ENCODE measurements around the gene ZNF500. TPM values are rescaled to one million over a fixed set of nuclear protein-coding genes. Genes with fewer than 3 reads are reported as not detected.

ZNF500 gene
- total RNA-seq, result 1 to 10 TPM; 4.5 to 6.6 (median 5.8) TPM
- long read RNA-seq, result 0 reads

DNA sequence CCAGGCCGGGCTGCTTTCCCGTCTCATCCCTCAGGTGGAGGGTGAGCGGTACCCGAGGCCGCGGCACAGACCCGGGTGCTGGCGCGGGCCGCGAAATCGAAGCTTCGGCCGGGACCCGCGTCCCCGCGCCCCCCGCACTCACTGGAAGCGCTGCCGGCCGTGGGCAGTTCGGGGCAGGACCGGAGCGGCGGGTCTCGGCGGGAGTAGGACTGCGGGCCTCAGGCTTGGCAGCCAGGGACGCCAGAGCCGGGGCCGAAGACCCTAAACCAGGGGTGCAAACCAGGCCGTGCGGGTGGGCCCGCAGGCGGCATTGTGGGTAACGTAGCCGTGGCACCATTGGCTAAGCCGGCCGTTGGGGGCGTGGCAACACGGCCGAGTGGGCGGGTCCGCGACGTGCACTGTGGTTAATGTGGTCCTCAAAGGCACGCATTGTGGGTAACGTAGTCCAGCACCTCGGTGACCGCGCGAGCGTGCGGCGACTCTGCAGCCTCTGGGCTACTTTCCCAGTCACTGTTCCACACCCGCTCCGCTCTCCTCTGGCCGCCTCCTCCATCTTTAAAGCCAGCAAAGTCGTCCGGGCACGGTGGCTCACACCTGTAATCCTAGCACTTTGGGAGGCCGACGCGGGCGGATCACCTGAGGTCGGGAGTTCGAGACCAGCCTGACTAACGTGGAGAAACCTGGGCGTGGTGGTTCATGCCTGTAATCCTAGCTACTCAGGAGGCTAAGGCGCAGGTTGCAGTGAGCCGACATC, at the start of gene ZNF500:
Gene ZNF500, minus strand, starts transcription at position 288 of the 754 bp plus-strand sequence. CDS start 1,184 bp downstream, outside the sequence.
- whole genome bisulfite sequencing (ENCODE audit: insufficient coverage, low coverage, low lambda C conversion rate, missing lambda C conversion rate), result 11% methylated on average over 6 of the region's 72 CpGs
- Histone ChIP-seq H3K27ac (peak within 1 kb of the TSS; percentile 74 to 79 (median 77)), H3K4me1 (peaks cover 0 to 18% (median 4%) of the 10 kb centered on the region in 4 donors), H3K36me3 (peaks cover 0 to 17% (median 5%) of the 10 kb centered on the region in 4 donors), H3K9me3 (no peaks in the 10 kb centered on the region), H3K27me3 (no peaks in the 10 kb centered on the region), H3K4me3 (peak within 1 kb of the TSS; percentile 97 to 99 (median 98))
- ATAC-seq, result peak; percentile 90 to 95 (median 92)
- intact Hi-C loops (cut with DNase I), result no loop called here
- DNase-seq, result peak; percentile 98
- TF ChIP-seq, protein P1, sequence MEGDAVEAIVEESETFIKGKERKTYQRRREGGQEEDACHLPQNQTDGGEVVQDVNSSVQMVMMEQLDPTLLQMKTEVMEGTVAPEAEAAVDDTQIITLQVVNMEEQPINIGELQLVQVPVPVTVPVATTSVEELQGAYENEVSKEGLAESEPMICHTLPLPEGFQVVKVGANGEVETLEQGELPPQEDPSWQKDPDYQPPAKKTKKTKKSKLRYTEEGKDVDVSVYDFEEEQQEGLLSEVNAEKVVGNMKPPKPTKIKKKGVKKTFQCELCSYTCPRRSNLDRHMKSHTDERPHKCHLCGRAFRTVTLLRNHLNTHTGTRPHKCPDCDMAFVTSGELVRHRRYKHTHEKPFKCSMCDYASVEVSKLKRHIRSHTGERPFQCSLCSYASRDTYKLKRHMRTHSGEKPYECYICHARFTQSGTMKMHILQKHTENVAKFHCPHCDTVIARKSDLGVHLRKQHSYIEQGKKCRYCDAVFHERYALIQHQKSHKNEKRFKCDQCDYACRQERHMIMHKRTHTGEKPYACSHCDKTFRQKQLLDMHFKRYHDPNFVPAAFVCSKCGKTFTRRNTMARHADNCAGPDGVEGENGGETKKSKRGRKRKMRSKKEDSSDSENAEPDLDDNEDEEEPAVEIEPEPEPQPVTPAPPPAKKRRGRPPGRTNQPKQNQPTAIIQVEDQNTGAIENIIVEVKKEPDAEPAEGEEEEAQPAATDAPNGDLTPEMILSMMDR (IDR thresholded peaks at IDR 0.05), result peak in 1 of 4 donors; percentile 6
- TF ChIP-seq POLR2A (IDR thresholded peaks at IDR 0.05), result peak; percentile 61

DNA sequence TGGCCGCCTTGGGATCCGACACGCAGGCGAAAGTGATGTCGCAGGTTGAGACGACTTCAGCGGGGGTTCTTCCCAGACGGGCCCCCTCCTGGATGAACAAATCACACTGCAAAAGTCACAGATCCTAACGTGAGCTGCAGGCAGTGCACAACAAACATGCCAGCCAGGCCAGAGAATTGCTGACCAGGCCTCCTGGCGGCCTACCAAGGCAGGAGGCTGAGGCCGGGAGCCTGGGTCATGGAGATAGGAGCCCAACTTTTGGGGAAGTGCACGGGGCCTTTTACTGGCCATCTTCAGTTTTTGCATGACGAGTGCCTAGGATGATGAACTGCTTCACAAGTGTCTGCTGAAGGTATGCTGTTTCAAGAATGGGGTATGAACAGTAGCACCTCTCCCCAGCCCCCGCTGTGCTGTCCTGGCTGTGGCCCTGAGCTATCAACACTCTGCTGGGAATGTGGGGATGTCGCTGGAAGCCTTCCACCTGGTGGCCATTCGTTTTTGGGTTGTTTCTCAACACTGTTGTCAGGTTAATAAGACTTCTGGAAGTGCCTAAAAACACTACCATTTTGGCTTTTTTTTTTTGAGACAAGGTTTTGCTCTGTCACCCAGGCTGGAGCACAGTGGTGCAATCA, 47.7 kb upstream of the ZNF500 start:
- peaks cover 0 to 10% (median 0%) of the 10 kb centered on the region in 4 donors for H3K4me1 ChIP-seq
- H3K4me3 ChIP-seq, result no peak overlapping the region
- no peaks in the 10 kb centered on the region for H3K27me3 ChIP-seq
- ATAC-seq (peak; percentile 35 to 85 (median 58)), DNase-seq (peak in 2 of 3 donors; percentile 63 to 67)
- H3K9me3 ChIP-seq, result no peaks in the 10 kb centered on the region
- intact Hi-C loops (cut with DNase I), result no loop called here
- TF ChIP-seq, protein P1 (IDR thresholded peaks at IDR 0.05), result peak in 2 of 4 donors; percentile 6 to 19
- TF ChIP-seq POLR2A (IDR thresholded peaks at IDR 0.05), result no peak
- H3K36me3 ChIP-seq, result peaks cover 0 to 59% (median 18%) of the 10 kb centered on the region in 4 donors
- no peak overlapping the region for H3K27ac ChIP-seq
- WGBS (ENCODE audit: insufficient coverage, low coverage, low lambda C conversion rate, missing lambda C conversion rate), result 19% methylated on average over 5 of the region's 16 CpGs

DNA sequence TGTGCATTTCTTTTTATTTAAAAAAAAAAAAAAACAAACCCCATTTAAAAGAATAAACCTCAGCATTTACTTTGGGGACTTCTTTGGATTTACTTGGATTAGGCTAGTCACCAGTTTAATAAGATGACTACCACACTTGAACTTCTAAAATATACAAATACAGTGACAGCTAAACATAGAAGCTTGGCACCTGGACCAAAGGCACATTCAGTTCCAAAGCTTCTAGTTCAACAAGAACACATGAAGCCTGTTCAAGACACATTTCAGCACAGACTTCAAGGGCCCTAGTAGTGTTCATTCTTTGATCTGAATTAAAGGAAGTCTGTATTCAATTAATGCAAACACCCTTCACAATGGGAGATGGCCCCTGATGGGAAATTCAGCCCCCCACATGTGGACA, 47.1 kb upstream of the ZNF500 start:
- ATAC-seq (no peak), DNase-seq (no peak)
- Histone ChIP-seq H3K27ac (no peak overlapping the region), H3K36me3 (peaks cover 0 to 60% (median 21%) of the 10 kb centered on the region in 4 donors), H3K9me3 (no peaks in the 10 kb centered on the region), H3K27me3 (no peaks in the 10 kb centered on the region), H3K4me1 (peaks cover 0 to 10% (median 0%) of the 10 kb centered on the region in 4 donors), H3K4me3 (no peak overlapping the region)
- intact Hi-C loops (cut with DNase I), result no loop called here
- no peak for TF ChIP-seq POLR2A (IDR thresholded peaks at IDR 0.05)
- TF ChIP-seq, protein P1 (IDR thresholded peaks at IDR 0.05), result no peak

DNA sequence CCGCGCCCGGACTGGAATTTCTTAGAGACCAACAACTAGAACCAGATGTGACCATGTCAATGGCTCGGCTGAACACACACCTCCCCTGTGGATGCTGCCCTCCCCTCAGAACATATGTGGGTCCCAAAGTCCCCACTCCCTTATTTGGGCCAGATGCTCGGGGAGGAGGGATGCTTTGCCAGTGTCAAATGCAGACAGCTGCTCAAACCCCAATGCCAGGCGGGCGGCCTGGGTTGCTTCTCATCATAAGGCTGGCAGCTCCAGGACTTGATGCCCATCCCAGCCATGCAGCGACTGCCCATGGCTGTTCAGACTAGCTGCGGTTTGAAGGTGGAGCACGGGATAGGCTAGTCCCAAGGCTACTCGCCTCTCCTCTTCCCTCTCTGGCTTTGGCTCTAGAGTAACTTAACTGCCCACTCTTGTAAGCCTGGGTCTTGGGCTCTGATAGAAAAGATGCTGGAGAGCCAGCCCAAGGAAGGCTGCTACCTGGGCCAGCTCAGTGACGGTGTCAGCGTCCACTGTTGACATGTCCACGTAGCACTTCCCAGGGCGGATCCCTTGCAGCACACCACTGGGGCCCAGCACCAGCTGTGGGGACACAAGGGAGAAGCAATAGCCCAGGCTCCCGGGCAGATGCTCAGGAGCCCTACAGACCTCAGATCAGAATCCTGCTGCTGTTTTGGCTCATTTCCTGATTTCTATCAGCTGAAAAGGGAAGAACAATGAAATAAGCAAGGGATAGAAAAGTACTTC, 46.5 kb upstream of the ZNF500 start:
- H3K4me1 ChIP-seq, result peaks cover 0 to 10% (median 0%) of the 10 kb centered on the region in 4 donors
- no peak for TF ChIP-seq POLR2A (IDR thresholded peaks at IDR 0.05)
- TF ChIP-seq, protein P1 (IDR thresholded peaks at IDR 0.05), result no peak
- peaks cover 0 to 66% (median 21%) of the 10 kb centered on the region in 4 donors for H3K36me3 ChIP-seq
- intact Hi-C loops (cut with DNase I), result no loop called here
- WGBS (ENCODE audit: insufficient coverage, low coverage, low lambda C conversion rate, missing lambda C conversion rate), result 96% methylated on average over 4 of the region's 16 CpGs
- no peak overlapping the region for H3K27ac ChIP-seq
- H3K9me3 ChIP-seq, result no peaks in the 10 kb centered on the region
- H3K4me3 ChIP-seq, result no peak overlapping the region
- H3K27me3 ChIP-seq, result no peaks in the 10 kb centered on the region
- no peak for DNase-seq
- no peak for ATAC-seq

All from right lobe of liver (tissue), 6 donors.